Measurements from ENCODE around the gene CACNA2D4.

CACNA2D4 gene

DNA sequence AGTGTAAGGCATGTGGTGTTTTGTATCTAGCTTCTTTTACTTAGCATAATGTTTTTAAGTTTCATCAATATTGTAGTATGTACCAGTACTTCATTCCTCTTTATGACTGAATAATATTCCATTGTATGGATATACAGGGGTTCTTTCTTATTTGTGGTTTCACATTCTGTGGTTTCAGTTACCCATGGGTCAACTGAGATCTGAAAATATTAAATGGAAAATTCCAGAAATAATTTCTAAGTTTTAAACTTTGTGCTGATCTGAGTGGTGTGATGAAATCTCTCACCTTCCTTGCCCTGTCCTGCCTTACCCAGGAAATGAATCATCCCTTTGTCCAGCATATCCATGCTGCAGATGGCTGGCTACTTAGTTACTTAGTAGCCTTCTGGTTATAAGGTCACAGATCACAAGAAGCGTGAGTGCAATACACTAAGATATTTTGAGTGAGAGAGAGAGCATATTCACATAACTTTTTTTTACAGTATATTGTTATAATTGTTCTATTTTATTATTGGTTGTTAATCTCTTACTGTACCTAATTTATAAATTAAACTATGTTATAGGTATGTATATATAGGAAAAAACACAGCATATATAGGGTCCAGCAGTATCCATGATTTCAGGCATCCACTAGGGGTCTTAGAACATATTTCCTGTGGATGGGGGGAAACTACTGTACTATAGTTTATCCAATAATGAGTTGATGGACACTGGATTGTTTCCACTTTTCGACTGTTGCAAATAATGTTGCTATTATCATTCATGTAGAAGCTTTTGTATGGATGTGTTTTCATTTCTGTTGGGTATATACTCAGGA, 157.7 kb downstream of the CACNA2D4 start:
- DNase-seq (ENCODE audit: low read depth, low spot score), result peak; percentile 12
- TF ChIP-seq, protein P1, sequence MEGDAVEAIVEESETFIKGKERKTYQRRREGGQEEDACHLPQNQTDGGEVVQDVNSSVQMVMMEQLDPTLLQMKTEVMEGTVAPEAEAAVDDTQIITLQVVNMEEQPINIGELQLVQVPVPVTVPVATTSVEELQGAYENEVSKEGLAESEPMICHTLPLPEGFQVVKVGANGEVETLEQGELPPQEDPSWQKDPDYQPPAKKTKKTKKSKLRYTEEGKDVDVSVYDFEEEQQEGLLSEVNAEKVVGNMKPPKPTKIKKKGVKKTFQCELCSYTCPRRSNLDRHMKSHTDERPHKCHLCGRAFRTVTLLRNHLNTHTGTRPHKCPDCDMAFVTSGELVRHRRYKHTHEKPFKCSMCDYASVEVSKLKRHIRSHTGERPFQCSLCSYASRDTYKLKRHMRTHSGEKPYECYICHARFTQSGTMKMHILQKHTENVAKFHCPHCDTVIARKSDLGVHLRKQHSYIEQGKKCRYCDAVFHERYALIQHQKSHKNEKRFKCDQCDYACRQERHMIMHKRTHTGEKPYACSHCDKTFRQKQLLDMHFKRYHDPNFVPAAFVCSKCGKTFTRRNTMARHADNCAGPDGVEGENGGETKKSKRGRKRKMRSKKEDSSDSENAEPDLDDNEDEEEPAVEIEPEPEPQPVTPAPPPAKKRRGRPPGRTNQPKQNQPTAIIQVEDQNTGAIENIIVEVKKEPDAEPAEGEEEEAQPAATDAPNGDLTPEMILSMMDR (IDR thresholded peaks at IDR 0.05; ENCODE audit: low read depth, low read length), result no peak
- H3K4me3 ChIP-seq (ENCODE audit: low read depth, low read length), result no peak overlapping the region
- in situ Hi-C loops (cut with HindIII; ENCODE audit: low sequenced_read_pairs), result no loop called here

DNA sequence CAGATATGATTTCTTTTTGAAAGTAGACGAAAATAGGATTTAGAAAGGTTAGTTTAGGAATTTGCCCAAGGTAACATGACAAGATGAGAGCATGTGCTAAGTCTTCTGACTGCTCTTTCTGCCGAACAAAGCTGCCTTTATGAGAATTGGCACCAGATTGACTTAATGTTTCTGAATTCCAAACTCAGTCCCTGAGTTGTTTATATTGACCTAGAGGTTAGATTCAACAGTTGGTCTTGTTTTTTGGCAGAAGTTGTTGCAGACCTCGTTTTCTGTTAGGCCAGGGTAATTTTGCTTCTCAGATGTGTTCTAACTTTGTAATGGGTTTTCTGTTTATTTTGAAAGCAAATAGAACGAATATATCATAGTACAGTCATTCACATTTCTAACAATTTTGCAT, 159.6 kb downstream of the CACNA2D4 start:
- TF ChIP-seq, protein P1 (IDR thresholded peaks at IDR 0.05; ENCODE audit: low read depth, low read length), result no peak
- H3K4me3 ChIP-seq (ENCODE audit: low read depth, low read length), result no peak overlapping the region
- in situ Hi-C loops (cut with HindIII; ENCODE audit: low sequenced_read_pairs), result no loop called here
- DNase-seq (ENCODE audit: low read depth, low spot score), result peak; percentile 20

DNA sequence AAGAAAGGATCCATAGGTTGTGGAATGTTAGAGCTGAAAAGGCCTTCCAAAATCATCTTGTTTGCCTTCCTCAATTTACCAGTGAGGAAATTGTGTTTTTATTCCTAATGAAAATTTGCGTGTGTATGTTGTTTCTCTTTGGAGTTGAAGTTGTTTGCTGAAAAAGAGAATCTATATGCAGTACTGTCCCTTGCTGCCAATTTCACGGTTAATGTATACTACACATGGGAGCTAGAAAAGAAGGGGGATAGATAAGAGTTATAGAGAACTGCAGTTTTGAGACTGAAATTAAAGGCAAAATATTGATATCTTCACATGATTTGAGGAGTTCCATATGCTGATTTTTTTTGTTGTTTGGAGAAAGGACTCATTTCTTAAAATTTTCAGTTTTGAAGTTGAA, 160.1 kb downstream of the CACNA2D4 start:
- no peak for DNase-seq (ENCODE audit: low read depth, low spot score)
- TF ChIP-seq, protein P1 (IDR thresholded peaks at IDR 0.05; ENCODE audit: low read depth, low read length), result no peak
- in situ Hi-C loops (cut with HindIII; ENCODE audit: low sequenced_read_pairs), result no loop called here
- no peak overlapping the region for H3K4me3 ChIP-seq (ENCODE audit: low read depth, low read length)

DNA sequence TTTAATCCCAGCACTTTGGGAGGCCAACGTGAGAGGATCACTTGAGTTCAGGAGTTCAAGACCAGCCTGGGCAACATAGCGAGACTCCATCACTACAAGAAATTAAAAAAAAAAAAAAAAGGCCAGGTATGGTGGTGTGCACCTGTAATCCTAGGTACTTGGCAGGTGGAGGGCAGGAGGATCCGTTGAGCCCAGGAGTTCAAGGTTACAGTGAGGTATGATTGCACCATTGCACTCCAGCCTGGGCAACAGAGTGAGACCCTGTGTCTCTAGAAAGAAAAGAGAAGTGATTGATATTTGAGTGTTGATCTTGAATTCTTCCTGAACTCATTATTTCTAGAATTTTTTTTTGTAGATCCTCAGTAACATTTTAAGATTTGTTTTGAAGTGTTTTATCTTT, 168.2 kb downstream of the CACNA2D4 start:
- no peak for DNase-seq (ENCODE audit: low read depth, low spot score)
- in situ Hi-C loops (cut with HindIII; ENCODE audit: low sequenced_read_pairs), result no loop called here
- TF ChIP-seq, protein P1 (IDR thresholded peaks at IDR 0.05; ENCODE audit: low read depth, low read length), result no peak
- no peak overlapping the region for H3K4me3 ChIP-seq (ENCODE audit: low read depth, low read length)

DNA sequence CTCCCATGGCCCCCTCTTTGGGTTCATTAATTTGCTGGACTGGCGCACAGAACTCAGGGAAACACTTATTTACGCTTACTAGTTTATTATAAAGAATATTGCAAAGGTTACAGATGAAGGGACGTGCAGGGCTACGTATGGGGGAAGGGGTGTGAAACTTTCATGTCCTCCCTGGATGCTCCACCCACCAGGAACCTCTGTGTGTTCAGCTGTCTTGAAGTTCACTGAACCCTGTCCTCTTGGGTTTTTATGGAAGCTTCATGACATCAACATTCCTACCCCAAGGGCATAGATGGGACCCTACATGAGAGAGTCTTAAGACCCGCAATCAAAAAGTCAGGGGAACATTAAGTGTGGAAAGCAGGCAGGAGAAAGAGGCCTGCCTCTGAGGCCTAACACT, 169.4 kb downstream of the CACNA2D4 start:
- TF ChIP-seq, protein P1 (IDR thresholded peaks at IDR 0.05; ENCODE audit: low read depth, low read length), result no peak
- no peak for DNase-seq (ENCODE audit: low read depth, low spot score)
- in situ Hi-C loops (cut with HindIII; ENCODE audit: low sequenced_read_pairs), result no loop called here
- H3K4me3 ChIP-seq (ENCODE audit: low read depth, low read length), result no peak overlapping the region

DNA sequence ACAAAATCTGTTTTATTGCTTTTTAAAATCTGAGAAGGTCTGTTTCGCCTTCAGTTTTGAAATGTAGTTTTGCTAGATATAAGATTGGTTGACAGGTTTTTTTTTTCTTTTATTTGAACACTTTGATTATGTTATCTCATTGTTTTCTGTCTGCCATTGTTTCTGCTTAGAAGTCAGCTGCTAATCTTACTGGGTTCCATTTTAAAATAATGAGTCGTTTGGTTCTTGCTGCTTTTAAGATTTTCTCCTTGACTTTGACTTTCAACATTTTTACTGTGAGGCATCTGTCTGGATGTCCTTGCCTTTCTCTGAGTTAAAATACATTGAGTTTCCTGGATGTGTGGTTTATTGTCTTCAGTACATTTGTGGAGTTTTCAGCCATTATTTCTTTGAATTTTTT, 170.8 kb downstream of the CACNA2D4 start:
- no peak for DNase-seq (ENCODE audit: low read depth, low spot score)
- in situ Hi-C loops (cut with HindIII; ENCODE audit: low sequenced_read_pairs), result no loop called here
- TF ChIP-seq, protein P1 (IDR thresholded peaks at IDR 0.05; ENCODE audit: low read depth, low read length), result no peak
- H3K4me3 ChIP-seq (ENCODE audit: low read depth, low read length), result no peak overlapping the region

Data from astrocyte of the spinal cord (primary cell).